ENCODE data around the gene NOTUM.

- no peak for TF ChIP-seq MZF1 (tag by site-specific recombination; IDR thresholded peaks at IDR 0.05; ENCODE audit: borderline replicate concordance)
- TF ChIP-seq ZNF138 (tag by site-specific recombination; IDR thresholded peaks at IDR 0.05; ENCODE audit: borderline replicate concordance) = no peak
- TF ChIP-seq CTCF (tag by site-specific recombination; IDR thresholded peaks at IDR 0.05) = no peak
- TF ChIP-seq ZNF37A (tag by site-specific recombination; IDR thresholded peaks at IDR 0.05) = no peak
- no peak for TF ChIP-seq YY2 (tag by site-specific recombination; IDR thresholded peaks at IDR 0.05)
- no peak for TF ChIP-seq ZNF571 (tag by site-specific recombination; IDR thresholded peaks at IDR 0.05)
- no peak for TF ChIP-seq ZFP3 (tag by site-specific recombination; IDR thresholded peaks at IDR 0.05; ENCODE audit: low read depth)
- no peak for TF ChIP-seq GLIS1 (tag by site-specific recombination; IDR thresholded peaks at IDR 0.05)
- no peak for TF ChIP-seq ZBTB20 (tag by site-specific recombination; IDR thresholded peaks at IDR 0.05)
Measured at GRCh38 chr17:82008258-82008940, 47.4 kb upstream of the NOTUM start.

All from HEK293 (cell line).